ENCODE results near the gene EDC4.
"Not testable (repeated sequence)": the region's sequence is repeated elsewhere in the genome, so short reads cannot be mapped to it uniquely, and the experiment has no call there.

The EDC4 gene

GRCh38 chr16:67872631-67873434 is at the start of gene EDC4:
Gene EDC4 (plus strand): TSS chr16:67873052. CDS start chr16:67873262, 210 bp downstream.
- DNase-seq = no peak

- DNase-seq = no peak
Observed at GRCh38 chr16:67825119-67825518, 47.7 kb upstream of the EDC4 start.

- DNase-seq = no peak
Observed at GRCh38 chr16:67825906-67826305, 46.9 kb upstream of the EDC4 start.

- DNase-seq = no peak
Observed at GRCh38 chr16:67828651-67829050, 44.2 kb upstream of the EDC4 start.

- no peak for DNase-seq
Observed at GRCh38 chr16:67833030-67833414, 39.8 kb upstream of the EDC4 start.

GRCh38 chr16:67833415-67834241 is 39.2 kb upstream of the EDC4 start:
- DNase-seq = peak; percentile 65

GRCh38 chr16:67834242-67834614 is 38.6 kb upstream of the EDC4 start:
- DNase-seq = no peak

GRCh38 chr16:67837190-67837589 is 35.7 kb upstream of the EDC4 start:
- DNase-seq = not testable (repeated sequence)

- no peak for DNase-seq
Observed at GRCh38 chr16:67837811-67838210, 35.0 kb upstream of the EDC4 start.

- no peak for DNase-seq
Observed at GRCh38 chr16:67841198-67841815, 31.5 kb upstream of the EDC4 start.

- DNase-seq = peak; percentile 78
Observed at GRCh38 chr16:67841816-67842508, 30.9 kb upstream of the EDC4 start, which contains the start of gene THAP11. Gene THAP11 (plus strand): TSS chr16:67842320. CDS start chr16:67842555, 235 bp downstream.

- peak; percentile 20 for DNase-seq
Observed at GRCh38 chr16:67842509-67843342, 30.1 kb upstream of the EDC4 start.

- DNase-seq = peak; percentile 17
Observed at GRCh38 chr16:67843343-67843765, 29.5 kb upstream of the EDC4 start.

GRCh38 chr16:67844497-67844896 is 28.4 kb upstream of the EDC4 start:
- DNase-seq = no peak

GRCh38 chr16:67845291-67846062 is 27.4 kb upstream of the EDC4 start:
- DNase-seq = no peak

GRCh38 chr16:67846063-67846319 is 26.9 kb upstream of the EDC4 start:
- DNase-seq = no peak

- peak; percentile 75 for DNase-seq
Observed at GRCh38 chr16:67846320-67847063, 26.4 kb upstream of the EDC4 start, which contains the start of gene NUTF2. Gene NUTF2 (plus strand): TSS chr16:67846933. CDS start chr16:67865131, 18,198 bp downstream.

GRCh38 chr16:67847064-67847861 is 25.6 kb upstream of the EDC4 start, which contains the start of gene CENPT:
Gene CENPT (minus strand): TSS chr16:67847693. CDS start chr16:67833859, 13,834 bp downstream.
- no peak for DNase-seq

GRCh38 chr16:67848118-67848517 is 24.7 kb upstream of the EDC4 start:
- no peak for DNase-seq
